GM18517 (cell line): ENCODE results near the gene CEP68.
A peak's percentile ranks its signal among the peaks of the same experiment; 100 is the strongest.
"Not testable (repeated sequence)": the region's sequence is repeated elsewhere in the genome, so short reads cannot be mapped to it uniquely, and the experiment has no call there.

Experiments used
- ATAC-seq: cut with Tn5 transposase; IDR thresholded peaks from one replicate; pipeline ENCODE4 v1.9.1; 2021; ENCODE audit warnings: mild to moderate bottlenecking, moderate library complexity; ENCODE audit not compliant: unreplicated experiment

CEP68 gene

GRCh38 chr2:65125457-65125856, 69.2 kb downstream of the CEP68 start:
- not testable (repeated sequence) for ATAC-seq

- ATAC-seq = no peak
Observed at GRCh38 chr2:65128297-65129190, 72.3 kb downstream of the CEP68 start.

- no peak for ATAC-seq
Observed at GRCh38 chr2:65129286-65129825, 73.1 kb downstream of the CEP68 start.

DNA sequence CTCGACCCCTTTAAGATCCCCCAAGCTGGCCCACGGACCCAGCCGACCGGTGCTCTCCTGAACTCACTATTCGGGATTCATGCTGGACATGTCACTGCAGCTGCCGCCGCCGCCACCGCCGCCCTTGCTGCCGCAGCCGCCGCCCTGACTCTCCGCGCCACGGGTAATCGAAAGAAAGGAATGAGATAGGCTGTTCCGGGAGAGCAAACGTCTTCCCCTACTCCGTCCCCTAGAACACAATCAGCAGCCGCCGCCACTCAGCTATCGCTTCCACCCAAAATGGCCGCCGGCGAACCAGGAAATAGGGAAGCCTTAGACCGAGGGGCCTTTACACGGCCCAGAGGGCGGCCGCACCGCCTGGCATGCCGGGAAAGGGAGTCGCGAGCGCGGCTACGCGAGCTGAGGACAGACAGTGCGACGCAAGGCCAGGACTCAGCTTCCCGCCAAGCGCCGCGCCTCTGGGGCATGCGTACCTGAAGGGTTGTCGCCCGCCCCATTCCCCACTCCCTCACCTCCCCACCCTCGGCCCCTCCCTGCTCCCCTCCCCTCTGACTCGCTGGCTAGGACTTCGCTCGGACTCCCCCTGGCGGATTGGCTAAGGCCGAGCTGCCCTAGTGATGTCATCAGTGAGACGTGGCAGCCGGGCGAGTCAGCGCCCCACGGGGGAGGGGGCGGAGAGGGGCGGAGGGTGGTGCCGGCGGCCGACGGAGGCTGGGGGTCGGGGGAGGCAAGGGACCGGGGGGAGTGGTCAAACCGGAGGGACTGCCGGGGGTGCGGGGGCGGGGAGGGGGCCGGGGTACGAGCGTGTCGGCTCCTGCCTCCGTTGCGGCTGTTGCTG, 73.8 kb downstream of the CEP68 start, which contains the start of gene RAB1A:
TSS of gene RAB1A (minus strand) at position 281 of the 838 bp plus-strand sequence. CDS start at position 90, 191 bp downstream.
- peak; percentile 94 for ATAC-seq

DNA sequence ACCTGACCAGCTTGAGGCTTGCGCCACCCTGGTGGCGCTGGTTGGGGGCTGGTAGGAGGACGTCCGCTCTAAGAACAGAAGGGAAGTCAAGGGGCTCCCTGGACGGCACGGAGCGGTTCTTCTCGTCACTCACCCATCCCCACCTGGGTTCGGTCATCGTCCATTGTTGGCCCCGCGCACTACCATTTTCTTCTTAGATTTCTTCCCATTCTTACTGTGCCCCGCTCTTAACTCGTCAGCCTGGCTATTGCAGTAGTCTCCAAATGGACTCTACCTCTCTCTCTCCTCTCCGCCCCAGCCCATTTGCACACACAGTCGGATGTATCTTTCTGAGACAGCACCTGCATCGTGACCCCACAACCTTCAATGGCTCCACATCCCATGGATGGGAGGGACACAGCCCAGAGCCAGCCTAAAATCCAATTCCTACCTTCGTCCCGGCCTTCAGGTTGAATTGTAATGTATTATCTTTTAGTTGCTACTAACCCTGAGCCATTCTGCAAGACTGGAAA, 74.5 kb downstream of the CEP68 start:
- ATAC-seq = peak; percentile 19

- ATAC-seq = not testable (repeated sequence)
Observed at GRCh38 chr2:65132930-65133329, 76.7 kb downstream of the CEP68 start.

DNA sequence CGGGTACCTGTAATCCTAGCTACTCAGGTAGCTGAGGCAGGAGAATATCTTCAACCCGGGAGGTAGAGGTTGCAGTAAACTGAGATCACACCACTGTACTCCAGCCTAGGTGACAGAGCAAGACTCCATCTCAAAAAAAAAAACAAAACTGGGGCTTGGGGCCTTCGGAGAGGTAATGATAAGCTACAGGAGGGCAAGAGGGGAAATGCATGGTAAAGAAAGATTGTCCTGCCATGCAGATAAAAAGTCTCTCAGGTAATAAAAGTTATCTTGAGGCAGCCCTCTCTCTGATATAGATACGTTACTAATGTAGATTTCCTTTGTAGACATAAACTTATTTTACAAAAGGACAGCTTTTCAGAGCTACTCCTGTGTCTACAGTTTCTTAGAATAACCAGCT, 77.4 kb downstream of the CEP68 start:
- ATAC-seq = no peak

DNA sequence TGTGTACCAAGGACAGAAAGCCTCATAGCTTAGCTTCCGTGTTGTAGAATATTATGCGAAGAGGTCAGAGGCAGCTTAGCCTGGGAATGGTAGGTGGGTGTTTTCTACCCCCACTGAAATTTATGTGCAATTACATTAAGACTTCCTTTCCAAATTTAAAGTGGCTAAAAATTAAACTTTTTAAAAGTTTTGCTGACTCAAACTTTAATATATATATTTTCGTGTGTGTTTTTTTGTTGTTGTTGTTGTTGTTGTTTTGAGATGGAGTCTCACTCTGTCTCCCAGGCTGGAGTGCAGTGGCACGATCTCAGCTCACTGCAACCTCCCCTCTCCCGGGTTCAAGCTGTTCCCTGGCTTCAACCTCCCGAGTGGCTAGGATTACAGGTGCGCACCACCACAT, 77.9 kb downstream of the CEP68 start:
- ATAC-seq = no peak

DNA sequence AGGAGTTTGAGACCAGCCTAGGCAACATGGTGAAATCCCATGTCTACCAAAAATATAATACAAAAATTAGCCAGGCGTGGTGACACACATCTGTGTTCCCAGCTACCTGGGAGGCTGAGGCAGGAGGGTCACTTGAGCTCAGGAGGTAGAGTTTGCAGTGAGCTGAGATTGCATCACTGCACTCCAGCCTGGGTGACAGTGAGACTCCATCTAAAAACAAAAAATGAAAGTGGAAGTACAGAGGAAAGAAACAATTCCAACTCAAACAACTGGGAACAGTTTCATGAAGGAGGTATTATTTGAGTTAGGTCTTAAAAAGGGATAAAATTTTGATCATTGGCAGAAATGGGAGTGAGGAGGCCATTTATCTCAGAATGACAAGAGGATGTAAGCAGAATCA, 80.0 kb downstream of the CEP68 start:
- no peak for ATAC-seq
